Kasumi-1 (cell line): Measurements from ENCODE around the gene ASF1A.
"Not testable (repeated sequence)": the region's sequence is repeated elsewhere in the genome, so short reads cannot be mapped to it uniquely, and the experiment has no call there.

Experiments
- DNase-seq, 2 experiments: peaks; one replicate each; lab custom pipeline; 2025; lab: John Stamatoyannopoulos, UW

The ASF1A gene

GRCh38 chr6:118893807-118894424 is at the start of gene ASF1A:
ASF1A (plus strand) TSS chr6:118894152; CDS start chr6:118894414, 262 bp downstream.
- peak; percentile 98 for DNase-seq

GRCh38 chr6:118844915-118845314 is 49.0 kb upstream of the ASF1A start:
- DNase-seq: no peak

- DNase-seq: no peak
Measured at GRCh38 chr6:118853408-118853807, 40.5 kb upstream of the ASF1A start.

GRCh38 chr6:118856301-118856700 is 37.7 kb upstream of the ASF1A start:
- no peak for DNase-seq

GRCh38 chr6:118859517-118860064 is 34.4 kb upstream of the ASF1A start:
- DNase-seq: peak; percentile 13 to 33

- no peak for DNase-seq
Measured at GRCh38 chr6:118860363-118860762, 33.6 kb upstream of the ASF1A start.

- no peak for DNase-seq
Measured at GRCh38 chr6:118860880-118861279, 33.1 kb upstream of the ASF1A start.

- no peak for DNase-seq
Measured at GRCh38 chr6:118862443-118862842, 31.5 kb upstream of the ASF1A start.

GRCh38 chr6:118864341-118865099 is 29.4 kb upstream of the ASF1A start:
- DNase-seq: peak; percentile 46 to 51

GRCh38 chr6:118865100-118865391 is 28.9 kb upstream of the ASF1A start:
- no peak for DNase-seq

- DNase-seq: no peak
Measured at GRCh38 chr6:118867181-118867580, 26.8 kb upstream of the ASF1A start.

- DNase-seq: not testable (repeated sequence)
Measured at GRCh38 chr6:118868901-118869300, 25.1 kb upstream of the ASF1A start.

- no peak for DNase-seq
Measured at GRCh38 chr6:118869350-118869749, 24.6 kb upstream of the ASF1A start.

GRCh38 chr6:118869894-118870589 is 23.9 kb upstream of the ASF1A start:
- no peak for DNase-seq

GRCh38 chr6:118871331-118871730 is 22.6 kb upstream of the ASF1A start:
- no peak for DNase-seq

GRCh38 chr6:118872318-118872717 is 21.6 kb upstream of the ASF1A start:
- DNase-seq: no peak

GRCh38 chr6:118872726-118873125 is 21.2 kb upstream of the ASF1A start:
- no peak for DNase-seq

GRCh38 chr6:118873239-118873638 is 20.7 kb upstream of the ASF1A start:
- DNase-seq: no peak

GRCh38 chr6:118875672-118876071 is 18.3 kb upstream of the ASF1A start:
- DNase-seq: no peak

GRCh38 chr6:118876198-118876597 is 17.8 kb upstream of the ASF1A start:
- DNase-seq: no peak

GRCh38 chr6:118876814-118877213 is 17.1 kb upstream of the ASF1A start:
- no peak for DNase-seq

- no peak for DNase-seq
Measured at GRCh38 chr6:118877806-118878205, 16.1 kb upstream of the ASF1A start.
